HG03520 (cell line): Measurements from ENCODE around the gene WDFY4.

ENCODE experiments used
- ATAC-seq: cut with Tn5 transposase; IDR thresholded peaks from one replicate; pipeline ENCODE4 v1.9.1; 2021; ENCODE audit warnings: mild to moderate bottlenecking, moderate library complexity; ENCODE audit not compliant: unreplicated experiment

The WDFY4 gene

DNA sequence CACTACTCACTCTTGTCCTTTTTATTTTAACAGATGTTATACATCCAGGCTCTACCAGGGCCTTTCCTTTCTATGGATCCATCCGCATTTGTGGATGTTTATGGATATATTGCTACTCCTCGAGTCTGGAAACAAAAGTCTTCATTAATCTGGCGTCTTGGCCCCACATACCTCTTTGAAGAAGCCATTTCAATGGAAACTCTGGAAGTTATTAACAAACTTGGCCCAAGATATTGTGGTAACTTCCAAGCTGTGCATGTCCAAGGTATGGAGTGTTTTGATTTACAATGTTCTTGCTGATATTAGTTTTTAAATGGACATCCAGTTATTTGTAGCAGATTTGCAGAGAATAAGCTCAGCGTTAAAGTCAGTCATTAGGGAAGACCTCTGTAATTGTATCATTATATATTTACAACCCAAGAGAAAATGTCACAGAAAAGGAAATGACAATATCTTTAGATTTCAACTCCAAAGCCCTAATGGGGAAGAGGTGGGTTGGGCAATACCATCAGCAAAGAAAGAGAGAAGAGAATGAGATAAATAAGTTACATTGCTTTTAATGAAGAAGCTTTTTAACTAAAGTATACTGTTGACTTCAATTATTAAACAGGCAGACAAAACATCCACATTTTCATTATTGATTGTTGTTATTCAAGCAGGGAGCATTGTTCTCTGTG is 102.1 kb downstream of the WDFY4 start:
- ATAC-seq: no peak

DNA sequence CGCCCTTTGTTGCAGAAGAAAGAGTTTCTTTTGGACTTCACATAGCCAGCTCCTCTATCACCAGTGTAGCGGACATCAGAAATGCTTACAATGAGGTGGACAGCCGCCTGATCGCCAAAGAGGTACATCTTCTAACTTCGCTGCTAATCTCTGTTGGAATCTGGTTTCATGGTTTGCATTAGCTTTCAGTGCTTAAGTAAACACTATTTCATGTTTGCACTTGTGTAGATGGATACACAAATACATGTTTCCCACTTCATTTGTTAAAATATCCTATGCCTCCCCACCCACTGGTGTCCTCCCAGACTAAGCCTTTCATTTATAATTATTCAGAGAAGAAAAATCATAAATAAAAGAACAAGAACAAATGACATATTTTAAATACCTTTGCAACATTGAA is 103.9 kb downstream of the WDFY4 start:
- no peak for ATAC-seq

DNA sequence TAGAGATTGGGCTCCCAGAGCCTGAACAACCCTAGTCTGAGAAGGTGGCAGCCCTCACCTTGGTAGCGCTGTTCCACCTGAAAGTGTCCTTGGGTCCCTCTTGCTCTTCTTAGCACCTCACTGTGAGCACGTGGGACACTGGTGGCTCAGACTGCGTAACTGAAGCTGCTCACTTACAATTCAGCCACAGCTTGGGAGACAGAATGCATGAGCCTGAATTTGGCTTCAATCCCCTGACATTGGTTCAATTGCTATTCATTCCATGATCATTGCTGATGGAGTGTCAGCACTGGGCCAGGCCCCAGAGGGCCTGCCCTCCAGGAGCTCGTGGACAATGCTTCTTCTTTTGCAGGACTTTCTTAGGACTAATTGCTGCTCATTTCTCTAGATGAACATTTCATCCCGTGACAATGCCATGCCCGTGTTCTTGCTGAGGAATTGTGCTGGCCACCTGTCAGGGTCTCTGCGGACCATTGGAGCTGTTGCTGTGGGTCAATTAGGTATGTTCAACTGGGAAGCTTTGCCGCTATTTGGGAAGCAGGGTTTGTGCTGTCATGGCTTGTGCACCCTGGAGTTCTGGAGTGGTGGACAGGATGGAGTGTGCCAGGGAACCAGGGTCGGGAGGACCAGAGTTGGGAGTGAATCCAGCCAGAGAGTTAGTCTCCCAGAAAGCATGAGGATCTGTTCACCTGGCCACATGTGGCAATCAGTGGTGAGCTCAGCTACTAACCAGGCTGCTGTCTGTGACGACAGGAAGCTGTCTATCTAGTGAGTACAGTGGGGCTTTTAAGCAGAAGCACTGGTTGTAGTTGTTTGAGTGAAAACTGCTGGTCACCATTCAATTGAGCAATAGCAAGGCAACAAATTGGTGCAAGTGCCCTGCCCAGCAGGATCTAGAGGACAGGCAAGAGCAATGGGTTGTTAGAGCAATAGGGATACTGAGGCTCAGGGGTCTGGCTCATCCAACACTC is 105.1 kb downstream of the WDFY4 start:
- ATAC-seq: no peak

DNA sequence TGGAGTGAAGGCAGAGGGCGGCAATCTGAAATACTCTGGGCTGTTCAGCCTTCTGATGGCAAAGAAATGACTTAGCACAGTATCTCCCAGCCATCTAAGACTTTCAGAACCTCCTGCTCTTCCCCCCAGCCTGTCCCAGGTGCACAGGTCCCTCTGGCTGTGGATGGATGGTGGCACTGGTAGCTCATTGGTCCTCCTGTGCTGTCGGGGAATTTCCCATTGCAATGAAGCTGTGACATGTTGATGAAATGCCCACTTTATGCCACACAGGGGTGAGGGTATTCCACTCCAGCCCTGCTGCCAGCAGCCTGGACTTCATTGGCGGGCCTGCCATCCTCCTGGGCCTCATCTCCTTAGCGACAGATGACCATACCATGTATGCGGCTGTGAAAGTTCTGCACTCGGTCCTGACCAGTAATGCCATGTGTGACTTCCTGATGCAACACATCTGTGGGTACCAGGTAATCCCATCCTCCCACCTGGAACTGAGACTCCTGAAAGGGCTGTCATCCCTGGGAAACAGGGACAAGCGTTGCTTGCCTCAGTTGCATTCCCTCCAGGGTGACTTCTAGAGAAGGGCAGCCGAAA is 105.9 kb downstream of the WDFY4 start:
- ATAC-seq: no peak

DNA sequence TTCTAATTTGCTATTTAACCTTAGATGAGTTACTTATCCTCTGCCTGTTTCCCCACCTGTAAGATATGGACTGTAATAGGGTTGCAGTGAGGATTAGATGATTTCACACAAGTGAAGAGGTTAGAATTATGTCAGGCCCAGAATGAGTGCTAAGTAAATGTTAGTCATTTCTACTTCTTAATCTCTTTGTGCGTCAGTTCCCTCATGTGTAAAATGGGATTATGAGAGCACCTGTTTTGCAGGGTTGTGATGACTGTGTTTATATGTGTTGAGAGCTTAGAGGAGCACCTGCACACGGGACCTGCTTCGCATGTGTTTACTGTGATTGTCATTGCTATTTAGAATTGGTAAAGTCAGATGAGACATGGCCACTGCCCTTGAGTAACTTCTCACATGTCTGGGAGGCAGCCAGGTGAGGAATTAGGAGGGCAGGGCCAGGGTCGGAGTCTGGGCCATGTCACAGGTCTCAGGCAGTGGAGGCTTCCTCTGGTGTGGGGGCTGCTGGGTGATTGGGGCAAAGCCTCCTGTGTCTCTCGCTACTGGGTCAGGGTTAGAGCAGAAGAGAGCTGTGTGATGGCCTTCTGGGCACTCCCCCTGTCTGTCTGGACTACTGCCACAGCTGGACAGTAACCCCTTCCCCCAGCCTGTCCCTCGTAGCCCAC is 106.7 kb downstream of the WDFY4 start:
- ATAC-seq: no peak

DNA sequence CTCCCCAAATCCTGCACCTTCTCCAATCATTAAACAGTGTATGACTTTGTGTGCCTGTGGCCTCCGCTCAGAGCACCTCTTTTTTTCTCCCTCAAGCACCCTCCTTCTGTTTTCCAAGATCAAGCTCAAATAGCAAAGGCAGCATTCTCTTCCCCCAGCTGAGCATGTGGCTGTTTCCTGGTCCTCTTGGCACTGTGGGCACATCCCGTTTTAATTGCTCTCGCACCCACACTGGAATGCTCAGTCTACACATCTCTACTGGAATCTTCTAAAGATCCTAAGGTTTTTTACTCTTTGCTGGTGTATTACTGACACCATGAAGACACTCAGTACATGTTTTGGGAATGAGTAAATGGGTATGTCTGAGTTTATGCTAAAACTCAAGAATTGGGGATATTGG is 107.4 kb downstream of the WDFY4 start:
- no peak for ATAC-seq

DNA sequence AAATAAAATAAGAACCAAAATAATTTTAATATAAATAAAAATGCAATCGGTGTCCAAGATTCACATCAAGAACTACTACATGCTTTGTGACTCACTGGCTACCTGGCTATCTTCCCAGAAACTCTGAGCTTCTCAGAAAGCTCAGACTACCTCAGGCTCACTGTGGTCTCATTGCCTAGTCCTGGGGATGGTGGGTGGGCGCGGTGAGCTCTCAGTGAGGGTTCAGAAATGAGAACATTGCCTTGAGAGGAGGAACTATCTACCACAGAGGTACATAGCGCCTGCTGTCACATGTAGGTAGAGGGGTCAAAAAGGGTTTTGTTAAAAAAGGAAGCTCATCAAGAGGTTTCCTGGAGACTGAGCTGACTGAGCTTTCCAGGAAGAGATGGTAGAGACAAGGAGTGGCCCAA is 108.0 kb downstream of the WDFY4 start:
- ATAC-seq: no peak

DNA sequence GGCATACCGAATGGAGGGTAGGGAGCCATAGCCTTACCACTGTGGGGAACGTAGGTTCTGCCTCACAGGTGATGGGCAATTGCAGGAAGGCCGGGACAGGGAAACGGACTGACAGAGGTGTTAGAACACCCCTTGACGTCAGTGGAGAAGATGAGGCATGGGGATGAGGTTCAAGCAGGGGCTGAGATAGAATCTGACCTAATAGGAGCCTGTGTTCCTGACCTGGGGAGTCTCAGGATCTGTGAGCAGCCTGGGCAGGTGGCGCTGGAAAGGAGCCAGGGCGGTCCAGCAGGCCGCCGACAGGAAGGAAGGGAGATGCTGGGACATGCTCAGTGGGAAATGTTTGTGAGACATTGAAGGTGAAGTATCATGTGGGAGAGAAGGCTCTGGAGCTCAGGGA is 109.4 kb downstream of the WDFY4 start:
- no peak for ATAC-seq

DNA sequence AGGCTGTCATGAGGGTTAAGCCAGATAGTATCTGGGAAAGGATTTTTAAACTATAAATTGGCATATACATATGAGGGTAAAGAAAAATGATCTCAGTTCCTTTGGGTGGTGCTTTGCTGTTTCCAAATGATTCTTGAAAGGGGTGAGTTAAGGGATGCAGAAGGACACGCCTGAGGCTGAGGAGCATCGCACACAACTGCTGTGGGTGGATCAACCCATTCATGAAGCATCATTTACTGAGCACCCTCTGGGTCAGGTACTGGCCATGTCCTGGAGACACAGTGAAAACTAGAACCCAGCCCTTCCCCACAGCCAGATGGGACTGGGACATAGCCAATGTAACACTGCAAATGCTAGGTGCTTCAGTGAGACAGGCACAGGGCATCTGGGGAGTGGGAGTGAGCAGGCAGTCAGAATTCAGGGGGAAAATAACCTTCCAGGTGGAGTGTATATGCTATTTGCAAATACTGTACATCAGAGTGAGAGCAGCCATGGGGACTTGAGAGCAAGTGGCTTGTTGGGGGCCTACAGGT is 112.1 kb downstream of the WDFY4 start:
- ATAC-seq: no peak

DNA sequence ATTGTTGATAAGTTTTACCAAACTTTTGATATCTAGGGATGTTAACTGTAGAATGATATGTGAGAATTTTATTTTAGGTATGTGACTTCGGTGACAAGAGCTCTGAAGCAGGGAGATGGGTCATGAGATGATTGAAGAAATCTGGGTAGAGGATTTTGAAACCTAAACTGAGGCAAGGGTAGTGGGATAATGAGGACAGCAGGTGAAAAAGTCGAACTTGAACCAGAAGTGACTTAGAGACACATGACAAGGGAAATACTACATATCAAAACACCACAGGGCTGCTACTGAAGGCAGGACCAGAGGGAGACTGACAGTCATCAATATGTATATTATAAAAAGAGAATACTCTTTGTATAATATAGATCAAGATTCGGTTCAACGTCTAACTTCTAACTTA is 113.2 kb downstream of the WDFY4 start:
- no peak for ATAC-seq

DNA sequence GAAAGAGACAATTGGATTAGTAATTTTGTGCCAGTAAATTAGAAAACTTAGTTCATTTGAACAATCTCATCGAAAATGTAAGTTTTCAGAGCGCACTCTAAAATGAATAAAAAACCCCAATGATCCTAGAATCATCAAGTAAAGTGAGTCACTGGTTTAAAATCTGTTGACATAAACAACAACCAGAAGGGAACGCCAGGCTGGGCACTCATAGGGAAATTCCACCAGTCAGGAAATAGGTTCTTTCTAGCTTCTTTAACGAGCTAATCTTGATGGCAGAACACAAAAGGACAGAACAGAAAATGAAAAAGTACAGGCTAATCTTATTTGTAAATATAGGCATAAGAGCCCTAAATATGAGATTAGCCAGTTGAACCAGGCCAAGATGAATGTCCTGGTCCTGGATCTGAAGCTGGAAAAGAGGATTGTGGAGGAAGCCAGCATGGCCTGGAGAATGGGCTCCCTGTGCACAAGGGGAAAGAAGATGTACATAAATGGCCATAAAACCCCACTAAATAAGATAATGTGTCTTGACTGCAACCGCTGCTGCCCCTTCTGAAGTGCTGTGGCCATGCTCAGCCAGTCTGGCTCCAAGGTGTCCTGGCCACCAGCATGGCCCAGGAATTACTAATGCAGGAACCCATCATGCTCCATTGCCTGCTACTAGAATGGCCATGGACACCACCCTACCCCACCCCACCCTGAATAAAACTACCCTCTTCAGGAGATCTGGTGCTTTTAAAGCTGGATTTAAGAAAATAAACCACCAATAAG is 114.0 kb downstream of the WDFY4 start:
- no peak for ATAC-seq

DNA sequence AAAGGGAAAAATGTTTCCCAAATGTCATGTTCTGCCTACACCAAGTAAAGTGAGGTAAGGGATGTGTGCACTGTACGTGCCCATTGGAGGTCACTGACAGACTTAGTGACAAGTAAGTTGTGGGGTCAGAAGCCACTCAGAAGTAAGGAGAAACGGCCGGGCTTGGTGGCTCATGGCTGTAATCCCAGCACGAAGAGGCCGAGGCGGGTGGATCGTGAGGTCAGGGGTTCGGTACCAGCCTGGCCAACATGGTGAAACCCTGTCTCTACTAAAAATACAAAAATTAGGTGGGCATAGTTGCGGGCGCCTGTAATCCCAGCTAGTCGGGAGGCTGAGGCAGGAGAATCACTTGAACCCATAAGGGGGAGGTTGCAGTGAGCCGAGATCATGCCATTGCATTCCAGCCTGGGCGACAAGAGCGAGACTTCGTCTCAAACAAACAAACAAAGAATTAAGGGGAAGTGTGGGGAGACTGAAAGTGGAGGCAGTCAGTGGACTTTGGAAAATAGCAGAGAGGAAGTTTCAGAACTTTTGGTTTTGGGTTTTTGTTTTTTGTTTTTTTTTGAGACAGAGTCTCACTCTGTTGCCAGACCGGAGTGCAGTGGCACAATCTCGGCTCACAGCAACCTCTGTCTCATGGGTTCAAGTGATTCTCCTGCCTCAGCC is 114.8 kb downstream of the WDFY4 start:
- ATAC-seq: no peak

DNA sequence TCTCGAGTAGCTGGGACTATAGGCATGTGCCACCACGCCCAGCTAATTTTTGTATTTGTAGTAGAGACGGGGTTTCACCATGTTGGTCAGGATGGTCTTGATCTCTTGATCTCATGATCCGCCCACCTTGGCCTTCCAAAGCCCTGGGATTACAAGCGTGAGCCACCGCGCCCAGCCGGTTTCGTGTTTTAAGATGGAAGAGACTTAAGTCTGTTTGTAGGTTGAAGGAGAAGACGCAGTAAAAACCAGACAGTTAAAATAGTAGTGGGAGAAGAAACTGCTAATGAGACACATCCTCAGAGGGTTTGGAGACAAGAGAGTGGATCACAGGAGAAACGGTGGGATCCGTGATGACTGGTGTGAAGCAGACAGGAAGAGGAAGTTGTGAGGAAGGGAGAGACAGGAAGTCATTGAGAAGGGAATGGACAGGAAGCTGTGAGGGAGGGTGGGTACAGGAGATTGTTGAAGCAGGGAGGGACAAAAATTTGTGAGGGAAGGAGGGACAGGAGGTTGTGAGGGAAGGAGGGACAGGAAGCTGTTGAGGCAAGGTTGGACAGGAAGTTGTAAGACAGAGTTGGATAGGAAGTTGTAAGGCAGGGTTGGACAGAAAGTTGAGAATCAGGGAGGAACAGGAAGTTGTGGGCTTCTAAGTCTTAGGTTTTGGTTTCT is 115.5 kb downstream of the WDFY4 start:
- ATAC-seq: no peak

DNA sequence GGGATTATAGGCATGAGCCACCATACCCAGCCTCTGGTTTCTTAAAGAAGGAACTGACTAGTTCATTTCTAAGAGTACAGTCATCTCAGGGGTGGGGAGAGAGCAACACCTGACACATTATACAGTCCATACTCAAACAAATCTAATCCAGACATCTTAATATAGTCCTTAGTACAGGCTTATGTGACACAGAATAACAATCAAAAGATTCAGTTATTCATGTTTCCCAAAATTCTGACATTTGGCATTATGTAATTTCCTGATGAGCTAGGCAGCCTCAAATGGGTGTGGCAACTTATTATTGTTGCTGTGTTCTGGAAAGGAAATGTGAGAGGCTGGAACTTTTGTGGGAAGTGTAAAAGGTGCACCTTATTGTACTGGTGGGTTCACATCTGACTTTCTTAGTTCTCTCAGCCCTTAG is 116.3 kb downstream of the WDFY4 start:
- ATAC-seq: no peak

DNA sequence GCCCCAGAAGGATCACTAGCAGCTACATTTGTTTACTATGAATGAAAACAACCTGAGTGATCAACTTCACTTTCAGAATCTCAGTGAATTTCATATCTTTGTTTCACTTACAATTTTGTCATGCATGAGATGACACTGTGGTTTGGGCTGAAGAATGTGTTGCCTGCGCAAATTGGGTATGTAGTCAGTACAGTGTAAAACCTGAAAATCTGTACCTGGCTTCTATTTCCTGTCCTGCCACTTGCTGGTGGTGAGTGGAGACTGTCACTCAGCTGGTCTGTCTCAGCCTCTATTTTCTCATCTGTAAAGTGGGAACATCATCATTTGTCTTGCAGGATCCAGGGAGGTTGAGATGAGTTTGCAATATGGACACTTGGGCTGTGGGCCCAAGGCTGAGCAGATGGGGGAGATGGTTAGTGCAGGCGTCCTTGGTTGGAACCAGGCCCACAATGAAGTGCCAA is 118.0 kb downstream of the WDFY4 start:
- ATAC-seq: peak; percentile 93

DNA sequence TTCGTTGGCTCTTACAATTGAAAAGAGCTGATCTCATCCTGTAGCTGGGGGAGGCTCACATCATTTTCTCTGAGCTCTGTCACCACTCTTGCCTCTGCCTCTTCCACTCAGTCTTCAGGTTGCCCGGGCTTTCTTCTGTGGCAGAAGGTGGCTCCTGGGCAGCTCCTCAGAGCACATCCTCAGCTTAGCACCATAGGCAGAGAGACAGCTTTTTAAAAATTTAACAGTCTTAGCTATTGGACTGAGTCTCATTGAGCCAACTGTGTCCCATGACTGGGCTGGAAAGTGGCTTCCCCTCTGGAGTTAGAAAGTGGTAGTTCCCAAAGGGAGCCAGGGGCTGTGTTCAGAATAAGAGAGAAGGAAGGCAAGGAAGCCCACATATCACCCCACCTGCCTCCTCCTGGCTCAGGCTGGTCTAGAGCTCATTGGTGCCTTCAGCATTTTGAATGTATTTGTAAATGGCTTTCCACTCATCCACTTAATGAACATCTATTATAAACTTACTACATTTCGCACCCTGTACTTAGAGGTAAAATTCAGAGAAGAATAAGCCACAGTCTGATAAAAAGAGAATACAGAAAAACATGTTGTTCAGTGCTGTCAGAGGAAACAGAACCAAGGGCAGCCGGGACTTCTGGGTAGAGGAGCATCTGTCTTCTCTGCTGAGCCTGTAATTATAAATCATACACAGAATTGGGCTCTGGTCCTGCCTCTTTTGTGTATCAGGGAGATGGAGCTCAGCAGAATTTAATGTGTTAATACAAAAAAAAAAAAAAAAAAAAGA is 119.3 kb downstream of the WDFY4 start:
- ATAC-seq: no peak

DNA sequence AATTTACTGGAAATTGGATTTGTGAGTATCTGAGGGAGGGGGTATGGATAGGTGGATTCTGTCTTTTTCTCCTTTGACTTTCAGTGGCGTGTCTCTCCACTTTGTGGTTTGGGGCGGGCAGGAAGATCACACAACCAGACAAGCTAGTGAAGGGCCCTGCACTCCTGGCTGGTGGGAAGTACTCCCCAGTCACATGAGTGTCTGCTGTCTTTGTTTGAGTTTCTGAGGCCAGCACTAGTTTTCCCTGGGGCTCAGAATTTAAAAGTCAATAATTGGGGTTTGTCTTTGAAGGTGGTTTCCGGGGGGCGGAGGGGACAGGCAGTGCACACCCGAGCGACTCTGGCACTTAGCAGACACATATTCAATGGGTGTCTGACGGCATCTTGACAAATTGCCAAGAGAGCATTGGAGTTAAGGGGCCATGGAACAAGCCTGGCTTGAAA is 120.1 kb downstream of the WDFY4 start:
- no peak for ATAC-seq

DNA sequence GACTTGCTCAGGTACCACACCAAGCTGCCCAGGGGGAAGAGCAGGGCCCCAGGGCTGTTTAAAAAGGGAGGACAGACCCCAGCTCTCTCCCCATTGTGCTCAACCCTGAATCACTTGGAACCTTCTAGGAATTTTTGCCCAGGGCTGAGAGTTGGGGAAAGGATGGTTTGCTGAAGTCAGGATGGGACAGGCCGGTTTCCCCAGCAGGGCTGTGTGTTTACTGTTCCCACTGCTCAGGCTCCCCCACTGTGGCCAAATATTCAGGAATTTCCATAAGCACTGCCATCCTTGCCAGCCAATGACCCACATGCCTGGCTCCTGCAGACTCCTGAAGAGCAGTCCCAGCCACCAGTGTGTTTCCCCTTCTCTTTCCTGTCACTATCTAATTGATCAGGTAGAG is 120.7 kb downstream of the WDFY4 start:
- ATAC-seq: no peak
